Measurements from ENCODE around the gene HOXB5. TPM values are rescaled to one million over a fixed set of nuclear protein-coding genes. Genes with fewer than 3 reads are reported as not detected.

Gene HOXB5
- total RNA-seq, 1 donor from 2014 or later: not detected

DNA sequence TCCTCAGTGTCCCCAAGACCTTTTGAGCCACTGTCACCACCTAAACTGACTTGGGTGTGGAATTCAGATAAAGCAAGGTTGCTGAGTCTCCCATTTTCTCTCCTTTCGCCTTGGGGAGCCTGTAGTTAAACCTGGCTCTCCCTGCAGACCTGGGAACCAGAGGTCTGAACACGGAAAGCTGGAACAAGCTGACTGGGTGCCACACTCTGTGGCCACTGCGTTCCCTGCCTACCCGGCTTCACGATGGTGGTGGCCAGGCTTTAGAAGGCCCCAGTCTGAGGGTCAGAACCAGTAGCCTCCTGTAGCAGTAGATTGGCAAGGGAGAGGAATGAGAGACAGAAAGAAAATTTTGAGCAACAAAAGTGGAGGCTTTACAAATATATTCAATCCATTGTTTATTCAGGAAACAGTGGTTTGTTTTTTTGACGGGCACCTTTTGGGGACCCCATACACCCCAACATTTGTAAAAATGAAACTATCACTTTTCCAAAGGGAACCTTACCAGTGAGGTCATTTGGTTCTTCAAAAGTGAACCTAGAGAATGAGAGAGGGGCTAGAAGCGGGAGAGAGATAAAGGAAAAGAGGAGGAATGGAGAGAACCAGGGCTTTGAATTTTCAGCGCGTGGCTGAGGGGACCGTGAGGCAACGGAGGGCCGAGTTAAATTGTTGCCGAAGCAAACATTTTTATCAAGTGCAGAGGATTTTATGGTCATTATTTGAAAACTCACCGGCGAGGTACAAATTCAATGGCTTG, 23.3 kb upstream of the HOXB5 start:
- no peak overlapping the region for H2AFZ ChIP-seq (ENCODE audit: low read depth, low read length)
- H4K20me1 ChIP-seq (ENCODE audit: insufficient read depth, low read length): peaks cover 35% of the 10 kb centered on the region
- H3K36me3 Mint-ChIP-seq (ENCODE audit: low read depth, unreplicated experiment): peaks cover 4% of the 10 kb centered on the region
- peaks cover 86% of the 10 kb centered on the region for H3K27me3 Mint-ChIP-seq (ENCODE audit: low read depth, unreplicated experiment)
- H3K9ac ChIP-seq (ENCODE audit: low read length): no peak overlapping the region
- H3K4me1 ChIP-seq (ENCODE audit: insufficient read depth, low read length): peaks cover 2% of the 10 kb centered on the region
- peaks cover 2% of the 10 kb centered on the region for H3K4me1 Mint-ChIP-seq (ENCODE audit: low read depth, unreplicated experiment)
- H3K79me2 ChIP-seq (ENCODE audit: insufficient read depth, low read length): no peaks in the 10 kb centered on the region
- H3K27me3 ChIP-seq (ENCODE audit: insufficient read depth, low read length): peaks cover 88% of the 10 kb centered on the region
- peaks cover 26% of the 10 kb centered on the region for H3K9me3 Mint-ChIP-seq (ENCODE audit: unreplicated experiment)
- H3K4me3 ChIP-seq (ENCODE audit: insufficient read depth, low read depth, low read length): no peak overlapping the region
- FAIRE-seq (no peak), DNase-seq (ENCODE audit: low read depth) (no peak)
- peak overlapping the region; percentile 34 for H3K27ac Mint-ChIP-seq (ENCODE audit: unreplicated experiment)
- peaks cover 6% of the 10 kb centered on the region for H3K9me3 ChIP-seq (ENCODE audit: insufficient read depth, low read depth, low read length)
- H3K4me3 Mint-ChIP-seq (ENCODE audit: unreplicated experiment): no peak overlapping the region
- no peak overlapping the region for H3K27ac ChIP-seq (ENCODE audit: low read depth, low read length)
- H3K36me3 ChIP-seq (ENCODE audit: insufficient read depth, low read length): no peaks in the 10 kb centered on the region
- H3K4me2 ChIP-seq (ENCODE audit: low read length): no peak overlapping the region
- TF ChIP-seq, protein P1, sequence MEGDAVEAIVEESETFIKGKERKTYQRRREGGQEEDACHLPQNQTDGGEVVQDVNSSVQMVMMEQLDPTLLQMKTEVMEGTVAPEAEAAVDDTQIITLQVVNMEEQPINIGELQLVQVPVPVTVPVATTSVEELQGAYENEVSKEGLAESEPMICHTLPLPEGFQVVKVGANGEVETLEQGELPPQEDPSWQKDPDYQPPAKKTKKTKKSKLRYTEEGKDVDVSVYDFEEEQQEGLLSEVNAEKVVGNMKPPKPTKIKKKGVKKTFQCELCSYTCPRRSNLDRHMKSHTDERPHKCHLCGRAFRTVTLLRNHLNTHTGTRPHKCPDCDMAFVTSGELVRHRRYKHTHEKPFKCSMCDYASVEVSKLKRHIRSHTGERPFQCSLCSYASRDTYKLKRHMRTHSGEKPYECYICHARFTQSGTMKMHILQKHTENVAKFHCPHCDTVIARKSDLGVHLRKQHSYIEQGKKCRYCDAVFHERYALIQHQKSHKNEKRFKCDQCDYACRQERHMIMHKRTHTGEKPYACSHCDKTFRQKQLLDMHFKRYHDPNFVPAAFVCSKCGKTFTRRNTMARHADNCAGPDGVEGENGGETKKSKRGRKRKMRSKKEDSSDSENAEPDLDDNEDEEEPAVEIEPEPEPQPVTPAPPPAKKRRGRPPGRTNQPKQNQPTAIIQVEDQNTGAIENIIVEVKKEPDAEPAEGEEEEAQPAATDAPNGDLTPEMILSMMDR (IDR thresholded peaks at IDR 0.05; ENCODE audit: insufficient read depth, low read depth, low read length): no peak
- TF ChIP-seq EZH2 (IDR thresholded peaks at IDR 0.05; ENCODE audit: insufficient read depth, low read length): no peak

DNA sequence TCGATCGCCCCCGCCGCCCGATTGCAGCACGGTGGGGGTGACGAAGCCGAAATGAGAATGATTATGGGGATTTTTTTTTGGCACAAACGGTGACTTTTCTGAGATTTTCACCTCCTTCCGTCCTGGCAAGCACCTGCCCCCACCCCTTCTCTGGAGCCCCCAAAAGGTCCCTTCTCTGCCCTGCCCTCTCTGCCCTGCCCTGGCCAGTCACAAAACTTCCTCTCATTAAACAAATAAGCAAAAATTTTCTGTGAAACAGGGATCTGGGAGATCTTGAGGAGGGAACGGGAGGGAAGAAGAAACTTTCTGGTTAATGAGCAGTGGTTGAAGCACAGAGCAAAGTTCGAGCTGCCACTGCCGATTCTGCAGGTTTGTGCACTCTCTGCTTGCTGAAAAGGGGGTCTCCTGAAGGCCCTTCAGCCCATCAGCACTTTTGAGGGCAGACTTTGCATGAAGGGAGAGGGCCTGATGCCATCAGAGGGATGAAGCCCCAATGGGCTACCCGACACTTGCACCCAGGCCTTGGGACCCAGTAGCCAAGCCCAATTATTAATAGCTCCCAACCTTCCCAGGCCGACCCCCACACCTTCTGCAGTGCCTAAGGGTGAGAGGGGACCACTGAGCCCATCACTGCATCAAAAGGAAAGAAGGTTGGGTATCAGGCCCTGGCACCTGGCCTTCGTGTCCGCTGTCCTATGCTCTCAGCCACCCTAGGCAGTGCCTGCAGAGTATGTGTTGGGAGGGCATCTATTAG, 22.6 kb upstream of the HOXB5 start:
- Histone ChIP-seq H3K27ac (ENCODE audit: low read depth, low read length) (no peak overlapping the region), H3K27me3 (ENCODE audit: insufficient read depth, low read length) (peaks cover 87% of the 10 kb centered on the region), H3K36me3 (ENCODE audit: insufficient read depth, low read length) (no peaks in the 10 kb centered on the region), H3K79me2 (ENCODE audit: insufficient read depth, low read length) (no peaks in the 10 kb centered on the region), H3K9ac (ENCODE audit: low read length) (no peak overlapping the region), H3K9me3 (ENCODE audit: insufficient read depth, low read depth, low read length) (peaks cover 2% of the 10 kb centered on the region), H3K4me1 (ENCODE audit: insufficient read depth, low read length) (peaks cover 2% of the 10 kb centered on the region), H3K4me3 (ENCODE audit: insufficient read depth, low read depth, low read length) (no peak overlapping the region), H2AFZ (ENCODE audit: low read depth, low read length) (no peak overlapping the region), H4K20me1 (ENCODE audit: insufficient read depth, low read length) (peaks cover 32% of the 10 kb centered on the region), H3K4me2 (ENCODE audit: low read length) (no peak overlapping the region)
- peaks cover 86% of the 10 kb centered on the region for H3K27me3 Mint-ChIP-seq (ENCODE audit: low read depth, unreplicated experiment)
- no peak for FAIRE-seq
- no peak for DNase-seq (ENCODE audit: low read depth)
- peaks cover 2% of the 10 kb centered on the region for H3K4me1 Mint-ChIP-seq (ENCODE audit: low read depth, unreplicated experiment)
- no peak for TF ChIP-seq EZH2 (IDR thresholded peaks at IDR 0.05; ENCODE audit: insufficient read depth, low read length)
- TF ChIP-seq, protein P1 (IDR thresholded peaks at IDR 0.05; ENCODE audit: insufficient read depth, low read depth, low read length): no peak
- peaks cover 22% of the 10 kb centered on the region for H3K9me3 Mint-ChIP-seq (ENCODE audit: unreplicated experiment)
- H3K27ac Mint-ChIP-seq (ENCODE audit: unreplicated experiment): peak overlapping the region; percentile 12
- H3K36me3 Mint-ChIP-seq (ENCODE audit: low read depth, unreplicated experiment): peaks cover under 1% of the 10 kb centered on the region
- no peak overlapping the region for H3K4me3 Mint-ChIP-seq (ENCODE audit: unreplicated experiment)
